Articular chondrocyte of knee joint (primary cell): Measurements from ENCODE around the gene FOXD1. TPM values are rescaled to one million over a fixed set of nuclear protein-coding genes. Genes with fewer than 3 reads are reported as not detected.

Source experiments
- total RNA-seq: library from RNA; depleted of rRNA; stranded (reverse); fragments of >200 nt; gene quantifications from 2 replicates; pipeline ENCODE4 v1.2.3, GENCODE V29; 2012

Gene FOXD1
- 9.6 and 14.0 TPM in 2 replicates for total RNA-seq

GRCh38 chr5:73448463-73449136 is at the start of gene FOXD1:
TSS of gene FOXD1 (minus strand) at chr5:73448777. CDS start at chr5:73448362, 415 bp downstream.

Other genes starting within 250 kb of the FOXD1 start
- gene BTF3, start 49.7 kb upstream of the FOXD1 start, total RNA-seq: 354 and 380 TPM in 2 replicates
- gene ANKRA2, start 116.9 kb upstream of the FOXD1 start, total RNA-seq: 24.0 and 24.4 TPM in 2 replicates
- gene UTP15, start 117.0 kb upstream of the FOXD1 start, total RNA-seq: 25.9 and 31.2 TPM in 2 replicates
- 60.6 and 66.7 TPM in 2 replicates for gene ARHGEF28, start 177.4 kb upstream of the FOXD1 start, total RNA-seq